NB4 (cell line): ENCODE results near the gene MICAL2.

Source experiments
- CTCF ChIP-seq: IDR thresholded peaks from one replicate; pipeline ENCODE4 v1.5.1; 2012; ENCODE audit warnings: low read depth, low read length
- MAX ChIP-seq: IDR thresholded peaks from 2 replicates; pipeline ENCODE4 v1.6.1; 2011; ENCODE audit warnings: low read depth, low read length
- MYC ChIP-seq: IDR thresholded peaks from 2 replicates; pipeline ENCODE4 v1.6.1; 2011; ENCODE audit warnings: low read depth, low read length
- POLR2A ChIP-seq: IDR thresholded peaks from 2 replicates; pipeline ENCODE4 v1.6.1; 2011; ENCODE audit warnings: mild to moderate bottlenecking; ENCODE audit not compliant: insufficient read length; ENCODE audit errors: extremely low read depth

- no peak for TF ChIP-seq CTCF
- no peak for TF ChIP-seq POLR2A
- no peak for TF ChIP-seq MAX
- no peak for TF ChIP-seq MYC
These were observed 86.5 kb downstream of the MICAL2 start for GRCh38 chr11:12196872-12197271.
